Effector memory CD8-positive, alpha-beta T cell (primary cell): ENCODE measurements around the gene NYAP1.
"Not testable (repeated sequence)": the region's sequence is repeated elsewhere in the genome, so short reads cannot be mapped to it uniquely, and the experiment has no call there.

Experiments used
- ATAC-seq: fragments of 150-1000 bp; cut with Tn5 transposase; replicated peaks from 2 replicates; pipeline ENCODE4 v1.10.0; 2021; ENCODE audit warnings: mild to moderate bottlenecking, moderate library complexity
- DNase-seq, 3 experiments: peaks; one replicate each; pipeline ENCODE4 v3.0.0; 2021
- H3K27ac Mint-ChIP-seq, 2 donors: one replicate each; pipeline ENCODE4 v1.8.0; 2022; ENCODE audit warnings: mild to moderate bottlenecking in 2 of 2, mixed read lengths in 2 of 2, moderate library complexity in 2 of 2
- H3K27me3 Mint-ChIP-seq, 2 donors: one replicate each; pipeline ENCODE4 v1.8.0; 2022; ENCODE audit warnings: mixed read lengths in 2 of 2
- H3K36me3 Mint-ChIP-seq: one replicate; pipeline ENCODE4 v1.8.0; 2022; ENCODE audit warnings: mild to moderate bottlenecking, moderate library complexity, mixed read lengths; ENCODE audit not compliant: insufficient read depth
- H3K4me1 Mint-ChIP-seq, 2 donors: one replicate each; pipeline ENCODE4 v1.8.0; 2022; ENCODE audit warnings: low read depth in 2 of 2, mixed read lengths in 2 of 2
- H3K4me3 Mint-ChIP-seq, 2 donors: one replicate each; pipeline ENCODE4 v1.8.0; 2022; ENCODE audit warnings: mild to moderate bottlenecking in 2 of 2, mixed read lengths in 2 of 2, moderate library complexity in 2 of 2
- H3K9me3 Mint-ChIP-seq, 2 donors: one replicate each; pipeline ENCODE4 v1.8.0; 2022; ENCODE audit warnings: mixed read lengths in 2 of 2

Gene NYAP1

DNA sequence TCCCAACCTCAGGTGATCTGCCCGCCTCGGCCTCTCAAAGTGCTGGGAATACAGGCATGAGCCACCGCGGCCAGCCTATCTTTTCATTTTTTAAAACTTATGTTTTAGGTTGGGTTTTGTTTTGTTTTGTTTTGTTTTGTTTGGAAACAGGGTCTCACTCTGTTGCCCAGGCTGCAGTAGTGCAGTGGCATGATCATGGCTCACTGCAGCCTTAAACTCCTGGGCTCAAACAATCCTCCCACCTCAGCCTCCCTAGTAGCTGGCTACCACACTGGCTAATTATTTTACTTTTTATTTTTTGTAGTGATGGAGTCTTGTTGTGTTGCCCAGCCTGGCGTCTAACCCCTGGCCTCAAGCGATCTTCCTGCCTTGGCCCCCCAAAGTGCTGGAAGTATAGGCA, 35.9 kb downstream of the NYAP1 start:
- Mint-ChIP-seq H3K4me3 (no peak overlapping the region), H3K27me3 (no peaks in the 10 kb centered on the region), H3K27ac (no peak overlapping the region), H3K36me3 (peaks cover 6% of the 10 kb centered on the region), H3K4me1 (peaks cover 21 to 26% of the 10 kb centered on the region in 2 donors), H3K9me3 (no peaks in the 10 kb centered on the region)
- DNase-seq (no peak), ATAC-seq (no peak)

DNA sequence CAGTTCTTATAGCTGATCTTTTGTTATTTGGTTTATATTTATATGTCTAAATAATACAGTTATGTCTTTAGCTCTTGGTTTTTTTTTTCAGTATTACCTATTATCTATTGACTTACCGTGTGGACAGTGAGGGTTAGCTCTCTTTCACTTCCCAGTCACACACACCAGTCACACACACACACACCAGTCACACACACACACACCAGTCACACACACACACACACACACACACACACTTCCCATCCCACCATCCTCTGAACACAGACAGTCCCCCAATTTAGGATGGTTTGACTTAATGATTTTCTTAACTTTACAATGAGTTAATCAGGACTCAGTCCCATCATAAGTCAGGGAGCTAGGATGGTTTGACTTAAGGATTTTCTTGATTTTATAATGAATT, 36.4 kb downstream of the NYAP1 start:
- Mint-ChIP-seq H3K27me3 (no peaks in the 10 kb centered on the region), H3K4me1 (peaks cover 21 to 23% of the 10 kb centered on the region in 2 donors), H3K36me3 (peaks cover 6% of the 10 kb centered on the region), H3K27ac (no peak overlapping the region), H3K9me3 (no peaks in the 10 kb centered on the region), H3K4me3 (no peak overlapping the region)
- ATAC-seq (no peak), DNase-seq (no peak)

DNA sequence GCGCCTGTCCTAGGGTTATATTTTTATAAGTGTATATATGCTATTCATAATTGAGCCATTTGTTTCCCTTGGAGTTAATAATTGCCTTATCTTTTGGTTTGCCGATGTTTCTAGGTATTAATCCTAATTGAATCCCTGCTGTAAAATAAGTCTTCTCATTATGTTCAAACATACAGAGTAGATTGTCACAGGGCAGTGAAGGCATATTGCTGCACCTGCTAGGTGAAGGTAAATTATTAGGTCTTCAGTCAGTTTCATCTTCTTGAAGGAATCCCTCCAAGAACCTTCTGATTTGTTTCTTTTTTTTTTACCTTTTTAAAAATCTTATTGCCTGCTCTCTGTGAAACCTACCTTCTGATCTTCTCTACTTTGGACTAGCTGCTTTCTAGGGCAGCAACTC, 37.3 kb downstream of the NYAP1 start:
- H3K27ac Mint-ChIP-seq, result no peak overlapping the region
- no peak for ATAC-seq
- H3K4me1 Mint-ChIP-seq, result peaks cover 11 to 14% of the 10 kb centered on the region in 2 donors
- no peaks in the 10 kb centered on the region for H3K9me3 Mint-ChIP-seq
- no peak overlapping the region for H3K4me3 Mint-ChIP-seq
- H3K36me3 Mint-ChIP-seq, result peaks cover 2% of the 10 kb centered on the region
- no peak for DNase-seq
- H3K27me3 Mint-ChIP-seq, result no peaks in the 10 kb centered on the region

DNA sequence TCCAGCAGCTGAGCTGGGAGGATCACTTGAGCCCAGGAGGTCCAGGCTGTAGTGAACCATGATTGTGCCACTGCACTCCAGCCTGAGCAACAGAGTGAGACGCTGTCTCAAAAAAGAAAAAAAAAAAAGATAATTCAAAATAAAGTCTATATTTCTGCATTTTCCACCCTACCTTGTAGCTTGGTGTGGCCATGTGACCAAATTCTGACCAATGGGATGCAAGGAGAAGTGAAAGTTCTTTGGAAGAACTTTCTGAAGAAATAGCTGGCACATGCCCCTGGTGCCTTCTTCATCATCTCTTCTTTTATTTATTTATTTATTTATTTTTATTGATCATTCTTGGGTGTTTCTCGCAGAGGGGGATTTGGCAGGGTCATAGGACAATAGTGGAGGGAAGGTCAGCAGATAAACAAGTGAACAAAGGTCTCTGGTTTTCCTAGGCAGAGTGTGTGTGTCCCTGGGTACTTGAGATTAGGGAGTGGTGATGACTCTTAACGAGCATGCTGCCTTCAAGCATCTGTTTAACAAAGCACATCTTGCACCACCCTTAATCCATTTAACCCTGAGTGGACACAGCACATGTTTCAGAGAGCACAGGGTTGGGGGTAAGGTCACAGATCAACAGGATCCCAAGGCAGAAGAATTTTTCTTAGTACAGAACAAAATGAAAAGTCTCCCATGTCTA, 38.3 kb downstream of the NYAP1 start:
- not testable (repeated sequence) for H3K9me3 Mint-ChIP-seq, H3K4me1 Mint-ChIP-seq, H3K4me3 Mint-ChIP-seq, H3K27me3 Mint-ChIP-seq, H3K36me3 Mint-ChIP-seq, ATAC-seq, H3K27ac Mint-ChIP-seq, DNase-seq

DNA sequence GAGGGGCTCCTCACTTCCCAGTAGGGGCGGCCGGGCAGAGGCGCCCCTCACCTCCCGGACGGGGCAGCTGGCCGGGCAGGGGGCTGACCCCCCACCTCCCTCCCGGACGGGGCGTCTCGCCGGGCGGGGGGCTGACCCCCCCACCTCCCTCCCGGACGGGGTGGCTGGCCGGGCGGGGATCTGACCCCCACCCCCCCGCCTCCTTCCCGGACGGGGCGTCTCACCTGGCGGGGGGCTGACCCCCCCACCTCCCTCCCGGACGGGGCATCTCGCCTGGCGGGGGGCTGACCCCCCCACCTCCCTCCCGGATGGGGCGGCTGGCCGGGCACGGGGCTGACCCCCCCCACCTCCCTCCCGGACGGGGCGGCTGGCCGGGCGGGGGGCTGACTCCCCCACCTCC, 39.5 kb downstream of the NYAP1 start:
- not testable (repeated sequence) for H3K4me3 Mint-ChIP-seq, ATAC-seq, H3K4me1 Mint-ChIP-seq, H3K36me3 Mint-ChIP-seq, H3K9me3 Mint-ChIP-seq, H3K27ac Mint-ChIP-seq, DNase-seq, H3K27me3 Mint-ChIP-seq

DNA sequence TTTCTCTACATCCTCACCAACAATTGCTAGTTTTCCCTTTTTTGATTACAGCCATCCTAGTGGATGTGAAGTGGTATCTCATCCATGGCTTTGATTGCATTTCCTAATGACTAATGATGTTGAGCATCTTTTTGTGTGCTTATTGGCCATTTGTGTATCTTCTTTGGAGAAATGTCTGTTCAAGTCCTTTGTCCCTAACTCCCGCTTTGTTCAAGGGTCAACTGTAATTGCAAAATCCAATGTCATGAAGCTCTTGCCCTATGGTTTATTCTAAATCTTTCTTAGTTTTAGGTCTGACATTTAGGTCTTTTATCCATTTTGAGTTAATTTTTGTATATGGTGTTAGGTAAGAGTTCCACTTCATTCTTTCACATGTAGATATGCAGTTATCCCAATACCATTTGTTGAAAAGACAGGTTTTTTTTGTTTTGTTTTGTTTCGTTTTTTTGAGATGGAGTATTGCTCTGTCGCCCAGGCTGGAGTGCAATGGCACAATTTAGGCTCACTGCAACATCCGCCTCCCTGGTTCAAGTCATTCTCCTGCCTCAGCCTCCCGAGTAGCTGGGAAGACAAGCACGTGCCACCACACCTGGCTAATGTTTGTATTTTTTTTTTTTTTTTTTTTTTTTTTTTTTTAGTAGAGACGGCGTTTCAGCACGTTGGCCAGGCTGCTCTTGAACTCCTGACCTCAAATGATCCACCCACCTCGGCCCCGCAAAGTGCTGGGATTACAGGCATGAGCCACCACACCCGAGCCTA, 44.6 kb downstream of the NYAP1 start:
- not testable (repeated sequence) for ATAC-seq, H3K36me3 Mint-ChIP-seq, H3K4me1 Mint-ChIP-seq, DNase-seq, H3K27ac Mint-ChIP-seq, H3K4me3 Mint-ChIP-seq, H3K27me3 Mint-ChIP-seq, H3K9me3 Mint-ChIP-seq

DNA sequence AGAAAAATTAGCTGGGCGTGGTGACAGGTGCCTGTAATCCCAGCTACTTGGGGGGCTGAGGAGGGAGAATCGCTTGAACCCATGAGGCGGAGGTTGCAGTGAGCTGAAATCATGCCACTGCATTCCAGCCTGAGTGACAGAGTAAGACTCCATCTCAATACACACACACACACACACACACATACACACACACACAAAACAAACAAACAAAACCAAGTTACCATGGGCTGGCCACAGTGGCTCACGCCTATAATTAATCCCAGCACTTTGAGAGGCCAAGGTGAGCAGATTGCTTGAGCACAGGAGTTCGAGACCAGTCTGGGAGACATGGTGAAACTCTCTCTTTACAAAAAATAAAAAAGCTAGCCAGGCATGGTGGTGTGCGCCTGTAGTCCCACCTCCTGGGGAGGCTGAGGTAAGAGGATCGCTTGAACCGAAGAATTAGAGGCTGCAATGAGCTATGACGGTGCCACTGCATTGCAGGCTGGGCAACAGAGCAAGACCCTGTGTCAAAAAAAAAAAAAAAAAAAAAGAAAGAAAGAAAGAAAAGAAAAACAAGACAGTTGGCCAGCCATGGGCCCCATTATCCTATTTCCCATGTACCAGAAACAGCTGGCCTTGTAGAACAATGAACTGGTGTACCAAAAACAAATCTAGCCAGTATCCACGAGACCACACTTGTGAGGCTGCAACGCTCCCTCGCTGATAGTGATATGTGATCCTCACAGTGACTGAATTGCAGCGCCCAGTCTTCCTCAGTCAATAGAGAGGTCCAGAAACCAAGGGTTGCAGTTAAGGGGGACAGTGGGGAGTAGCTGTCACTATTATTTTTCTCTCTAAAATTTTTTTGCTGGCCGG, 48.7 kb downstream of the NYAP1 start:
- no peaks in the 10 kb centered on the region for H3K9me3 Mint-ChIP-seq
- H3K27ac Mint-ChIP-seq, result no peak overlapping the region
- DNase-seq (no peak), ATAC-seq (no peak)
- H3K4me1 Mint-ChIP-seq, result no peaks in the 10 kb centered on the region
- no peaks in the 10 kb centered on the region for H3K36me3 Mint-ChIP-seq
- no peaks in the 10 kb centered on the region for H3K27me3 Mint-ChIP-seq
- H3K4me3 Mint-ChIP-seq, result no peak overlapping the region

DNA sequence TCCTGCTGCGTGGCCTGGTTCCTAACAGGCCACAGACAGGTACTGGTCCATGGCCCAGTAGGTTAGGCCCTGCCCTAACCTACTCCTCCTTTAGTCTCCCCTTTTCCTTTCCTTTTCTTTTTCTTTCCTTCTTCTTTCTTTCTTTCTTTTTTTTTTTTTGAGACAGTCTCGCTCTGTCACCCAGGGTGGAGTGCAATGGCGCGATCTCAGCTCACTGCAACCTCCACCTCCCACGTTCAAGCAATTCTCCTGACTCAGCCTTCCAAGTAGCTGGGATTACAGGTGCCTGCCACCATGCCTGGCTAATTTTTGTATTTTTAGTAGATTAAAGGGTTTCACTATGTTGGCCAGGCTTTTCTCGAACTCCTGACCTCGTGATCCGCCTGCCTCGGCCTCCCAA, 52.3 kb downstream of the NYAP1 start:
- H3K36me3 Mint-ChIP-seq, DNase-seq, H3K27ac Mint-ChIP-seq, H3K9me3 Mint-ChIP-seq, ATAC-seq, H3K4me3 Mint-ChIP-seq, H3K27me3 Mint-ChIP-seq: not testable (repeated sequence)
- peaks cover 17 to 18% of the 10 kb centered on the region in 2 donors for H3K4me1 Mint-ChIP-seq

DNA sequence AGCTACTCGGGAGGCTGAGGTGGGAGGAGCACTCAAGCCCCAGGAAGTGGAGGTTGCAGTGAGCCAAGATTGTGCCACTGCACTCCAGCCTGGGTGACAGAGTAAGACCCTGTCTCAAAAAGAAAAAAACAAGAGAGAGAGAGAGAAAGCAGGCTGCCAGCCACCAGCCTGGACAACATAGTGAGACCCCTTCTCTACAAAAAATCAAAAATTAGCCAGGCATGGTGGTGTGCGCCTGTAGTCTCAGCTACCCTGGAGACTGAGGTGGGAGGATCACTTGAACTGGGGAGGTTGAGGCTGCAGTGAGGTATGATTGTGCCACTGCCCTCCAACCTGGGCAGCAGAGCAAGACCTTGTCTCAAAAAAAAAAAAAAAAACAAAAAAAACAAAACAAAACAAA, 53.0 kb downstream of the NYAP1 start:
- not testable (repeated sequence) for H3K27ac Mint-ChIP-seq, DNase-seq, H3K9me3 Mint-ChIP-seq, H3K4me3 Mint-ChIP-seq, H3K36me3 Mint-ChIP-seq, ATAC-seq, H3K27me3 Mint-ChIP-seq
- H3K4me1 Mint-ChIP-seq, result peaks cover 24 to 25% of the 10 kb centered on the region in 2 donors

DNA sequence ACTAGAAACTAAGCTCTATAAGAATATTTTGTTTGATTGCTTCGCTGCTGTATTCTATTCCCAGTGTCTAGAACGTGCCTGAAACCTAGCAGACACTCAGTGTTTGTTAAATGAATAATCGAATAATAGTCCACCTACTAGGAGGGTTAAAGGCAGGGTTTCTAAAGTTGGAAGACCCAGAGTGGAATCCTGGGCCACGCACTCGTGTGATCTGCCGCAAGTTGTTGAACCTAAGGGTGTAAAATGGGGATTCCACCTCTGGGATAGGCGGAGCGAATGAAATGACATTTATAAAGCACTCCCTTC, 54.6 kb downstream of the NYAP1 start:
- DNase-seq (no peak), ATAC-seq (no peak)
- Mint-ChIP-seq H3K4me1 (peaks cover 38% of the 10 kb centered on the region in 2 donors), H3K27me3 (no peaks in the 10 kb centered on the region), H3K4me3 (peak overlapping the region; percentile 91 to 92), H3K27ac (peak overlapping the region; percentile 58 to 82), H3K9me3 (no peaks in the 10 kb centered on the region), H3K36me3 (peaks cover 9% of the 10 kb centered on the region)

DNA sequence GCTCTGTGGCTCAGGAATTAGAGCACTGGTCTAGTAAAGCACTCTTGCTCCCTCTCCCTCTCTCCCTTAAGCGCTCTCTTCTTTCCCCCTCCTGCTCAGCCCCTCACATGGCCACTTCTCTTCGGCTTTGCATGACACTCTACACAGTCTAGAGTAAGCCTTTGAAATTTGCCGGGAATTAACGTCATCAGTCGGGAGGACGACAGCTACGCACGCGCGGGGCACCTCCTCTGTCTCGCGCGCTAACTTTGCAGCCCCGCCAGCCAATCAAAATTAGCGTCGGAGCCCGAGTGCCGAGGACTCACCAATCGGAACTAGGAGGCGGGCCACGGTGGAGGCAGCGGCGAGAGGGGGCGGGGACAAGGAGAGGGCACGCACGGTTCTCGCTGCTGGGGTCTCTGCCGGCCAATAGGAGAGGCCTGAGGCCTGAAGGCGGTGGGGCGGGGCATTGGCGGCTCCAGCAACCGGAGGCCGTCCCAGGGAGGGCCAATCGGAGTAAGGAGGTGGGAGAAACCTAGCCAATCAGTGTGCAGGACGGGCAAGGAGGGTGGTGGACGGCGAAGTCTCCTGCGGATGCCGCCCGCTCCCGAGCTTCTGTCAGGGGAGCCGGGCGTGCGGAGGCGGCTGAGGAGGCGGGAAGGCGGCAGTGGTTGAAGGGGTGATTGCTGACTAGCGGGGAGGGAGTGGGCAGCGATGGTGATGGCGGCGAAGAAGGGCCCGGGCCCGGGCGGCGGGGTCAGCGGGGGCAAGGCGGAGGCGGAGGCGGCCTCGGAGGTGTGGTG, 55.1 kb downstream of the NYAP1 start, which contains the start of gene AGFG2:
Gene AGFG2 (plus strand): TSS at position 550 of the 782 bp plus-strand sequence. CDS start 144 bp downstream, at position 694.
- Mint-ChIP-seq H3K9me3 (no peaks in the 10 kb centered on the region), H3K27ac (peak within 1 kb of the TSS; percentile 58 to 82), H3K4me3 (peak within 1 kb of the TSS; percentile 91 to 92), H3K36me3 (peaks cover 9% of the 10 kb centered on the region), H3K27me3 (no peaks in the 10 kb centered on the region), H3K4me1 (peaks cover 43% of the 10 kb centered on the region in 2 donors)
- ATAC-seq, result peak; percentile 92
- DNase-seq, result peak; percentile 99 to 100 (median 100)

DNA sequence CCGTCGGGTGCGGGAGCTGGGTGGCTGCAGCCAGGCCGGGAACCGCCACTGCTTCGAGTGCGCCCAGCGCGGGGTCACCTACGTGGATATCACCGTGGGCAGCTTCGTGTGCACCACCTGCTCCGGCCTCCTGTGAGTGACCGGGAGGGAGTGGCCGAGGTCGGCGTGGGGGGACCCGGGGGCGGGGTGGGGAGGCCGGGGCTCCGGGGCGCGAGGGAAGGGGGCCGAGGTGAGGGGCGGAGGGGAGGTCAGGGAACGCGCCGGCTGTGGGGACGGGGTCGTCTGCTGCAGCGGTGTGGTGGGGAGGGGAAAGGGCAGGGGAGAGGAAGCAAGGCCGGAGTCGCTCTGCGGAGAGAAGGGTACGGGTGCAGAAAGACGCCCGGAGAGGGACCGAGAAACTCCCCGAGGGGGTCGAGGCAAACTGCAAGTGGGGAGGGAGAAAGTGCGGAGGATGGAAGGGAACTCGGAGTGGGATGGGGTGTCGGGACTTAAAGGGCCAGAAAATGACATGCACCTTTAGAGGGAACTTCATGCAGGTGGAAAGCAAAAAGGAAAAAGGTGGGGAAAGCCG, 55.8 kb downstream of the NYAP1 start:
- no peaks in the 10 kb centered on the region for H3K27me3 Mint-ChIP-seq
- H3K4me1 Mint-ChIP-seq, result peaks cover 50% of the 10 kb centered on the region in 2 donors
- DNase-seq (no peak), ATAC-seq (no peak)
- H3K36me3 Mint-ChIP-seq, result peaks cover 9% of the 10 kb centered on the region
- peak overlapping the region; percentile 91 to 92 for H3K4me3 Mint-ChIP-seq
- no peaks in the 10 kb centered on the region for H3K9me3 Mint-ChIP-seq
- H3K27ac Mint-ChIP-seq, result peak overlapping the region; percentile 58 to 82
